Measurements from ENCODE around the gene MRPS31.
"Not testable (repeated sequence)": the region's sequence is repeated elsewhere in the genome, so short reads cannot be mapped to it uniquely, and the experiment has no call there.

The MRPS31 gene

GRCh38 chr13:40789275-40790153 lies 18.5 kb upstream of the MRPS31 start, which contains the start of gene SLC25A15:
Gene SLC25A15 (plus strand): TSS chr13:40789611. CDS start chr13:40793227, 3,616 bp downstream.
- DNase-seq: peak; percentile 84

- DNase-seq: not testable (repeated sequence)
Measured at GRCh38 chr13:40788540-40789274, 17.7 kb upstream of the MRPS31 start.

- peak; percentile 84 for DNase-seq
Measured at GRCh38 chr13:40787062-40787461, 16.1 kb upstream of the MRPS31 start.

DNA sequence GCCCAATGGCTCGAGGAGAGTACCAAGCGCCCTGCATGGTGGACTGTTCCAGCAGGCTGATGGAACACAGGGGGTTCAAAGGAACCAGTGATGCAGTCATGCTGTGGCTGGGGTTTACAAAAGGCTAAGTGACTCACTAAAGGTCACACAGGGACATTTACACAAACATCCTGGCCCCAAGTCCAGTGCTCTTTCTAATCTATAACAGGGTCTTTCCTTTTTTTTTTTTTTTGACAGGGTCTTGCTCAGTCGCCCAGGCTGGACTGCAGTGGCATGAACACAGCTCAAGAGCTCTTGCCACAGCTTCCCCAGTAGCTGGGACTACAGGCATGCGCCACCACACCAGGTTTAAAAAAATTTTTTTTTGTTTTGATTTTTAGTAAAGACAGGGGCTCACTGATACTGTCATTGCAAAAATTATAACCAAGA lies 15.6 kb upstream of the MRPS31 start:
- peak; percentile 78 for DNase-seq

DNA sequence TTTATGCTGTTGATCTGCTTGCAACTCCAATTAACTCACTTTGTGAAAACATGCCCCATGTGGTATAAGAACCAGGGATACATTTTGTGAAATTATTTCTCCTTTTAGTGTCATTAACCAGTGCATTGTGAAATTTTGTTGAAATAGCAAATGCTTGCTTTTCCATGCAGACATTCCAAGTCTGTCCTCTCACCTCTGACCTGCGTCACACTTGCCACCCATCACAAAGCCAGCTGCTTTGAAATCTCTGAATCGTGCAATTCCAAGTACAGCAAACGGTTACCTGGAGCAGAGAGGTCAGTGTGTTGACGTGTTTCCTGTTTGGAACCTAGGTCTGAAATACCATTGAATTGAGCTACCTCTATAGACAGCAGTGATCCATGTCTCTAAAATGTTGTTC lies 13.6 kb upstream of the MRPS31 start:
- DNase-seq: no peak

DNA sequence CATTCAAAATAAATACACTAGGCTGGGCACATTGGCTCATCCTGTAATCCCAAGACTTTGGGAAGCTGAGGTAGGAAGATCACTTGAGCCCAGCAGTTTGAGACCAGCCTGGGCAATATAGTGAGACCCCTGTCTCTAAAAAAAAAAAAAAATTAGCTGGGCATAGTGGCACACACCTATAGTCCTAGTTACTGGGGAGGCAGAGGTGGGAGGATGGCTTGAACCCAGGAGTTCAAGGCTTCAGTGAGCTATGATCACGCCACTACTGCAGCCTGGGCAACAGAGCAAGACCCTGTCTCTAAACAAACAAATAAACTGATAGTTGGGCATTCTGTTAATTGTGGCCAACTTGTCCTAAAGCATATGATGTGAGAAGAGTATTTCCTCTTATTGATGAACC lies 12.0 kb upstream of the MRPS31 start:
- DNase-seq: not testable (repeated sequence)

- no peak for DNase-seq
Measured at GRCh38 chr13:40781717-40782116, 10.7 kb upstream of the MRPS31 start.

DNA sequence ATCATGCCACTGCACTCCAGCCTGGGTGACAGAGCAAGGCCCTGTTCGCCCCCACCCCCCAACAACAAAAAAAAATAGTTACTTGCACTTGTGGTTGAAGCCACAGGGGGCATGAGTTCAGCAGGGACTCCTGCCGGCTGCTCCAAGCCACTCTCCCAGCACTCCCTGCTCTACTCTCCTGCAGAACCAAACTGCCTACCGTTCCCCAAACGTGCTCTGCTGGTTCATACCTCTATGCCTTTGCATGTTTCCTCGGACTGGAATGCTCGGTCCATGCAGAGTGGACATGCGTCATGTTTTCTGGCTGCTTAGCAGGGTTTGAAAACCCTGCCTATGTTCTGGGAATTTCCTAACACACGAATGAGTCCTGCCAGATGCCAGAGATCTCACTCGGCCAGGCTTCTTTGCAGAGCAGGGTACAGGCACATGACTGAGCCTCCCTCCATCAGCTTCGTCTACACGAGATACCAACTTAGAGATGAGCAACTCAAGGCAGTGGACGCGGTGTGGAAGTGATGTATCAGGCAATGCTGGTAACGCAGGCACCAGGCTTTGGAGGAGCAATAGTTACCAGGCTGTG lies 9.9 kb upstream of the MRPS31 start:
- DNase-seq: peak; percentile 24

- DNase-seq: no peak
Measured at GRCh38 chr13:40779796-40780285, 8.9 kb upstream of the MRPS31 start.

DNA sequence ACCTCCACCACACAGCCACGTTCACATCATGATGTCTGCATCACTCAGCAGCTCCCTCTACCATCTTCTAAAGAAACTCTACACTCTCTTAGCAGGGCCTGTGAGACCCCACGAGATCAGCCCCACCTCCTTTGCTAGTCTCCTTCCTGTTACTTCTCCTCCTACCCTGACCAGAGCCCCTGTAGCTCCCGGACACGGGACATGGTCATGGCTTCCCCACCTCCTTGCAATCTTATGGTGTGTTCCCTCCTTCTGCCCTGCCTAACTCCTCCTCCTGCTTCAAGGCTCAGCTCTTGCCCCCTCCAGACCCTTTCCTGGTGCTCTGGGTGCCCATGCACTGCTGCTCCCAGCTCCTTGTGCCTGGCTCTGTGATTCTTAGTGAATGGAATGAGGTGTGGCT lies 8.1 kb upstream of the MRPS31 start:
- no peak for DNase-seq

GRCh38 chr13:40777809-40778175 lies 6.8 kb upstream of the MRPS31 start:
- DNase-seq: no peak

DNA sequence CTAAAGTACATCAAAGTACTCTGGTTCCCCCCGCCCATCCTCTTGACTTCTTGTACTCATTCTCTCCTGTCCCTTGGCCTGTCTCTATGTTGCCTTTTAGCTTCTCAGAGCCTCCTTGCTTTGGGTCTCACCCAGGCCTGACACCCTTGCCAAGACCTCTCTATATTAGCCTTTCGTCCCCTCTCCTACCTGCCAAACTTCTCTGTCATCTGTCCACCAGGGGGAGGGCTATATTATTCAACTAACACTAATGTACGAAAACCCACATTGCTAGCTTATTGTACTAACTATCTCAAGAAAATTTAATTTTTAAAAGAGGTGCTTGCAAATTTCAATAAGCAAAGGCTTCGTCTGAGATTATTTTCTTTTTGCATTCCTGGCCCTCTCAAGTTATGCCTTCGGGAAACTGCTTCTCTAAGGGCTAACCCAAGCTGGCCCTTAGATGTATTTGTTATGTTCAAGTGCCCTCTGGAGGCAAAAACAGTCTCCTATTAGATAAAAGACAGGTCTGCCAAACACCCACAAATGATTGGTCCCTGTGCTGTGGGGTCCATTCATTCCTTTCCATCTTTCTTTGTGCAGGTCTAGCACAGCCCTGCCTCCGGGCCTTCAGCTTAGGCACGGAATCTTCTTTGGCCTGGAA lies 6.3 kb upstream of the MRPS31 start:
- DNase-seq: peak; percentile 48

DNA sequence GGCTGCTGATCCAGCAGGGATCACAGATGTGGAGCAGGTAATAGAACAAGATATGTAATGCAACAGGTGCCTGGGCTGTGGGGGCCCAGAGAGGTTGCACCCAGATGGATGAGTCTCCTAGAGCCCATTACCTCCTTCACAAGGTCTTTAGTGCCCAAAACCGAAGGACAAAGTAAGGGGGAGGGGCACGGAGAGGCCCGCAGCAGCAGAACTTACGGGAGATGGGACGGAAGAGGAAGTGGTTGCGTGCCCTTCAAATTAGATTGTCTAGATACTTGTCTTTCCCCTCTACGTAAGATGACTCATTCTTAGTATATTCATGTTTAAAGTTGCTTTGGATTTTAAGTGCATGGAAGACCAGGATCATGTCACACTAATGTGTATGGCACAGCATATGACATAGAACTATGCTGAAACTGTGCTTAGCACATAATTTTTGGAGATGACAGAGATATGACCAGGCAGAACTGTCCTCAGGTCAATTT lies 5.7 kb upstream of the MRPS31 start:
- peak; percentile 77 for DNase-seq

DNA sequence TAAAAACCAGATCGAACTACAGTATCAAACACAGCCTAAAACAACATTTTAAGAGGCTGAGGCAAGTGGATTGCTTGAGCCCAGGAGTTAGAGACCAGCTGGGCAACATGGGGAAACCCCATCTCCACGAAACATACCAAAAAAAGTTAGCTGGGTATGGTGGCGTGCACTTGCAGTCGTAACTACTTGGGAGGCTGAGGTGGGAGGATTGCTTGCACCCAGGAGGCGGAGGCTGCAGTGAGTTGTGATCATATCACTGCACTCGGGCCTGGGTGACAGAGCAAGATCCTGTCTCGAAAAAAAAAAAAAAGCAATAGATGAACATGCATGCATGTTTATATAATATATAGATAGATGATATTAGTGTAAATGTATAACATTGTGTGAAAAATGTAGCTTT lies 5.2 kb upstream of the MRPS31 start:
- DNase-seq: no peak

- no peak for DNase-seq
Measured at GRCh38 chr13:40774672-40775071, 3.7 kb upstream of the MRPS31 start.

- DNase-seq: no peak
Measured at GRCh38 chr13:40772765-40773473, 1.9 kb upstream of the MRPS31 start.

DNA sequence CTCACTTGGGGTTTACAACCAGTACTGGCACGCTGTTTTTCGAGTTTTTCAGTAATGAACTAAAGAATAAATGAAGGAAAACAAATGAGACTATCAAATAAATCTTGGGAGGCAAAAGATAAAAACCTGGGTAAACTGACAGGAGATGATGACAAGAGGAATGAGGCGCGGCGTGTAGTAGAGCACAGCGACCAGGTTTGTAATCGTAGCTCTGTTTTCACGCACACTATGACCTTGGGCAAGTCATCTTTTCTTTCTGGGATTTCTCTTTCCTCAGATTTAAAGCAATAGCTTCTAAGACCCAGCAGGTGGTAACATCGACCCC lies 419 bp downstream of the MRPS31 start:
- no peak for DNase-seq

GRCh38 chr13:40769970-40770369 lies 1.0 kb downstream of the MRPS31 start:
- no peak for DNase-seq

DNA sequence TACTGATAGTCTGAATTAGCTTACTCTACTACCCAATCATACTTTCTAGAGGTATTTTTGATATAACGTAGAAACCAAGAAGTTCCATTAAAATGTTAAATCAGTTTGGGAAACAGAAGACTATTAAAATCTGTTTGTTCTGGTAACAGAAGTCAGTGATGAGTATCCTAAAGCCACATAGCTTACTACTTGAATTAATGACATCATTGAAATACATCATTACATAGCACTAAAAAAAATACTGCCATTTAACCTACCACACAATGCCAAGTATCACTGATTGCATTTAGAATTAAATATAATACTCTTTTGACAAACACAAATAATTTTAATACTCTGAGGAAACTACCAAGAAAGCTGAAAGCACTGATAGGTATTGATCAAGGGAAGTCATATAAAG lies 5.4 kb downstream of the MRPS31 start:
- no peak for DNase-seq

- DNase-seq: no peak
Measured at GRCh38 chr13:40764587-40765403, 6.2 kb downstream of the MRPS31 start.

GRCh38 chr13:40762849-40763248 lies 8.1 kb downstream of the MRPS31 start:
- DNase-seq: peak; percentile 51
